Measurements from ENCODE around the gene STK16. TPM values are rescaled to one million over a fixed set of nuclear protein-coding genes. Genes with fewer than 3 reads are reported as not detected.

The STK16 gene
- total and polyA plus RNA-seq, 2 of the 13 experiments (the other 11 are each of a cell fraction or from before 2014, with no cell fraction given): 28.0 to 50.9 TPM

- TF ChIP-seq MIER3 (CRISPR knock-in tag; IDR thresholded peaks at IDR 0.05; ENCODE audit: borderline replicate concordance): peak; percentile 48; the same call in 1 of the 2 replicates
- peak; percentile 99 for TF ChIP-seq ATF7-NPFF (CRISPR knock-in tag; IDR thresholded peaks at IDR 0.05; ENCODE audit: low read depth)
- TF ChIP-seq MED8 (CRISPR knock-in tag; IDR thresholded peaks at IDR 0.05; ENCODE audit: insufficient replicate concordance): peak; percentile 93
- peak; percentile 79; the same call in 1 of the 2 replicates for TF ChIP-seq GFI1 (CRISPR knock-in tag; IDR thresholded peaks at IDR 0.05; ENCODE audit: borderline replicate concordance)
- TF ChIP-seq ZBTB4 (CRISPR knock-in tag; IDR thresholded peaks at IDR 0.05; ENCODE audit: borderline replicate concordance): peak; percentile 48; the same call in 1 of the 2 replicates
- TF ChIP-seq ZNF263 (CRISPR knock-in tag; IDR thresholded peaks at IDR 0.05): 0 out of 2 replicates have a peak, but pooled peaks have one; percentile 62
- TF ChIP-seq STAT5B (CRISPR knock-in tag; IDR thresholded peaks at IDR 0.05): no peak
- no peak; the same call in 1 of the 2 replicates for TF ChIP-seq DZIP1 (CRISPR knock-in tag; IDR thresholded peaks at IDR 0.05)
- peak; percentile 99 for TF ChIP-seq CSRNP1 (CRISPR knock-in tag; IDR thresholded peaks at IDR 0.05)
- TF ChIP-seq CHCHD3 (CRISPR knock-in tag; IDR thresholded peaks at IDR 0.05): peak; percentile 96
- TF ChIP-seq SP4 (CRISPR knock-in tag; IDR thresholded peaks at IDR 0.05): peak; percentile 98
- TF ChIP-seq ESRRA (CRISPR knock-in tag; IDR thresholded peaks at IDR 0.05; ENCODE audit: low read depth): peak; percentile 75
- no peak for TF ChIP-seq NPAS2 (CRISPR knock-in tag; IDR thresholded peaks at IDR 0.05; ENCODE audit: borderline replicate concordance)
- TF ChIP-seq ATF2 (CRISPR knock-in tag; IDR thresholded peaks at IDR 0.05): no peak
- TF ChIP-seq RAD51 (IDR thresholded peaks at IDR 0.05; ENCODE audit: borderline replicate concordance): peak; percentile 95
- no peak for TF ChIP-seq JUNB (CRISPR knock-in tag; IDR thresholded peaks at IDR 0.05; ENCODE audit: borderline replicate concordance)
- TF ChIP-seq BCL6 (CRISPR knock-in tag; IDR thresholded peaks at IDR 0.05): peak; percentile 68; the same call in 1 of the 2 replicates
Measured at GRCh38 chr2:219218732-219219701, 26.3 kb upstream of the STK16 start, which contains the start of gene ABCB6 (continued).
